ENCODE measurements around the gene TMEM154.

DNA sequence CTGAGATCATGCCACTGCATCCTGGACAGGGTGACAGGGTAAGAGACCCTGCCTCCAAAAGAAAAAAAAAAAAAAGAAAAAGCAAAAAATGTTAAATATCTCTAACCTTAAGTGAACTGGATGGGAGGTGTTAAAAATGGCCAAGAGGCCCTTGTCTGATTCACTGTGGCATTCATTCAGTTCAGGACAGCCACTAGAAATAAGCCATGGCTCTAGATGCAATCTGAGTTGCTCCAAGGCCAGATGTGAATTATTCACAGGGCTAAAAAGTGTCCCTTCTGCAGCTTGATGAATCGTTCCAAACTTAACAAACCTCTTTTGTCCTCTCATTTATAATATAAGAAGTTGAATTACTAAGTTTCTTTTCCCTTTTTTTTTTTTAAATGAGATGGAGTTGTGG lies 80.2 kb downstream of the TMEM154 start:
- TF ChIP-seq, protein P1, sequence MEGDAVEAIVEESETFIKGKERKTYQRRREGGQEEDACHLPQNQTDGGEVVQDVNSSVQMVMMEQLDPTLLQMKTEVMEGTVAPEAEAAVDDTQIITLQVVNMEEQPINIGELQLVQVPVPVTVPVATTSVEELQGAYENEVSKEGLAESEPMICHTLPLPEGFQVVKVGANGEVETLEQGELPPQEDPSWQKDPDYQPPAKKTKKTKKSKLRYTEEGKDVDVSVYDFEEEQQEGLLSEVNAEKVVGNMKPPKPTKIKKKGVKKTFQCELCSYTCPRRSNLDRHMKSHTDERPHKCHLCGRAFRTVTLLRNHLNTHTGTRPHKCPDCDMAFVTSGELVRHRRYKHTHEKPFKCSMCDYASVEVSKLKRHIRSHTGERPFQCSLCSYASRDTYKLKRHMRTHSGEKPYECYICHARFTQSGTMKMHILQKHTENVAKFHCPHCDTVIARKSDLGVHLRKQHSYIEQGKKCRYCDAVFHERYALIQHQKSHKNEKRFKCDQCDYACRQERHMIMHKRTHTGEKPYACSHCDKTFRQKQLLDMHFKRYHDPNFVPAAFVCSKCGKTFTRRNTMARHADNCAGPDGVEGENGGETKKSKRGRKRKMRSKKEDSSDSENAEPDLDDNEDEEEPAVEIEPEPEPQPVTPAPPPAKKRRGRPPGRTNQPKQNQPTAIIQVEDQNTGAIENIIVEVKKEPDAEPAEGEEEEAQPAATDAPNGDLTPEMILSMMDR (IDR thresholded peaks at IDR 0.05): no peak
- no peak for TF ChIP-seq EP300 (IDR thresholded peaks at IDR 0.05)
- no peak for TF ChIP-seq POLR2A (IDR thresholded peaks at IDR 0.05)

All from tibial nerve (tissue), 4 donors.